DOHH2 (cell line): ENCODE data around the gene GALNT18.

Experiments used
- CTCF ChIP-seq: fragments of 200-600 bp; sonication (generic); IDR thresholded peaks from one replicate; pipeline ENCODE4 v1.5.1; 2014; ENCODE audit warnings: antibody characterized with exemption, mild to moderate bottlenecking, low read depth, low read length; ENCODE audit not compliant: poor library complexity, severe bottlenecking
- EZH2phosphoT487 ChIP-seq: fragments of 200-600 bp; sonication (generic); IDR thresholded peaks from 2 replicates; pipeline ENCODE4 v1.6.1; 2017; ENCODE audit warnings: borderline replicate concordance, mild to moderate bottlenecking, antibody characterized with exemption, low read length, moderate library complexity, mixed read lengths

GRCh38 chr11:11512502-11512901 lies 109.3 kb downstream of the GALNT18 start:
- TF ChIP-seq CTCF (no peak), EZH2phosphoT487 (no peak)
